Lower leg skin (tissue), 3 donors: ENCODE measurements around the gene CTDSP2.

Experiments
- CTCF ChIP-seq, 3 donors: fragments of 450-650 bp; IDR thresholded peaks; one replicate each; pipeline ENCODE4 v1.5.1; 2016; ENCODE audit warnings: antibody characterized with exemption in 3 of 3, mild to moderate bottlenecking in 3 of 3, moderate library complexity in 2 of 3
- POLR2A ChIP-seq, 2 donors: fragments of 450-650 bp; IDR thresholded peaks; one replicate each; pipeline ENCODE4 v1.6.1; 2016 to 2017; ENCODE audit warnings: antibody characterized with exemption in 2 of 2, mild to moderate bottlenecking in 1 of 2, moderate library complexity in 1 of 2

- no peak for TF ChIP-seq CTCF (IDR thresholded peaks at IDR 0.05)
- no peak for TF ChIP-seq POLR2A (IDR thresholded peaks at IDR 0.05)
Measured at GRCh38 chr12:57810450-57810849, 36.1 kb downstream of the CTDSP2 start.
